ENCODE measurements around the gene WDR74. TPM values are rescaled to one million over a fixed set of nuclear protein-coding genes. Genes with fewer than 3 reads are reported as not detected.
A peak's percentile ranks its signal among the peaks of the same experiment; 100 is the strongest.

WDR74 gene
- total RNA-seq, 1 experiment from 2014 or later = 110 TPM

DNA sequence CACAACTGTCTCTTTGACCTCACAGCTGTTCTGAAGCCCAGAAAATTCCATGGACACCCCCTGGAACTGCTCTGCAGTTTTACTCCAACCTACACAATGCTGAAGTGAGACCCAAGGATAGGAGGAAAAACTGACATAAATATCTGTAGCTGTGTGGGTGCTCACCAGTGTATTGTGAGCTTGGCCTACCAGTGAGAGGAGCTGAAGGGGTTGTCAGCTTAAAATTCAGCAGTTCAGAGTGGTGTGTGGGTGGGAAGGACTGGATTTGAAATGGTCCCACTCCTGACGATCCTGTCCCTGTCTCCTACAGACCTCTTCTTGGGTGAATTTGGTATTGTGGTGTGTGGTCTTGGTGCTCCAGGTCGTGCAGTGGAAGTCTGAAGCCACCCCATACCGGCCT lies 49.8 kb downstream of the WDR74 start:
- Mint-ChIP-seq H3K4me3 (peak overlapping the region; percentile 91), H3K4me1 (peaks cover 37% of the 10 kb centered on the region), H3K9me3 (no peaks in the 10 kb centered on the region), H3K27me3 (ENCODE audit: low read depth) (no peaks in the 10 kb centered on the region; the same call in 1 of the 2 replicates), H3K27ac (peak overlapping the region; percentile 94), H3K36me3 (peaks cover 34% of the 10 kb centered on the region)
- TF ChIP-seq NR1H2 (CRISPR knock-in tag; IDR thresholded peaks at IDR 0.05) (no peak), TEAD4 (CRISPR knock-in tag; IDR thresholded peaks at IDR 0.05) (no peak), MXD4 (CRISPR knock-in tag; IDR thresholded peaks at IDR 0.05; ENCODE audit: borderline replicate concordance) (no peak), OVOL2 (CRISPR knock-in tag; IDR thresholded peaks at IDR 0.05; ENCODE audit: borderline replicate concordance) (no peak), ZNF263 (CRISPR knock-in tag; IDR thresholded peaks at IDR 0.05; ENCODE audit: low read depth) (no peak), SP1 (CRISPR knock-in tag; conservative IDR thresholded peaks at IDR 0.05) (no peak), ZNF396 (CRISPR knock-in tag; IDR thresholded peaks at IDR 0.05; ENCODE audit: borderline replicate concordance) (no peak), JUN (CRISPR knock-in tag; IDR thresholded peaks at IDR 0.05) (no peak), ATF1 (CRISPR knock-in tag; IDR thresholded peaks at IDR 0.05) (no peak)
- TF ChIP-seq, protein P1, sequence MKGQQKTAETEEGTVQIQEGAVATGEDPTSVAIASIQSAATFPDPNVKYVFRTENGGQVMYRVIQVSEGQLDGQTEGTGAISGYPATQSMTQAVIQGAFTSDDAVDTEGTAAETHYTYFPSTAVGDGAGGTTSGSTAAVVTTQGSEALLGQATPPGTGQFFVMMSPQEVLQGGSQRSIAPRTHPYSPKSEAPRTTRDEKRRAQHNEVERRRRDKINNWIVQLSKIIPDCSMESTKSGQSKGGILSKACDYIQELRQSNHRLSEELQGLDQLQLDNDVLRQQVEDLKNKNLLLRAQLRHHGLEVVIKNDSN (CRISPR knock-in tag; IDR thresholded peaks at IDR 0.05) = no peak
- TF ChIP-seq, protein P2, sequence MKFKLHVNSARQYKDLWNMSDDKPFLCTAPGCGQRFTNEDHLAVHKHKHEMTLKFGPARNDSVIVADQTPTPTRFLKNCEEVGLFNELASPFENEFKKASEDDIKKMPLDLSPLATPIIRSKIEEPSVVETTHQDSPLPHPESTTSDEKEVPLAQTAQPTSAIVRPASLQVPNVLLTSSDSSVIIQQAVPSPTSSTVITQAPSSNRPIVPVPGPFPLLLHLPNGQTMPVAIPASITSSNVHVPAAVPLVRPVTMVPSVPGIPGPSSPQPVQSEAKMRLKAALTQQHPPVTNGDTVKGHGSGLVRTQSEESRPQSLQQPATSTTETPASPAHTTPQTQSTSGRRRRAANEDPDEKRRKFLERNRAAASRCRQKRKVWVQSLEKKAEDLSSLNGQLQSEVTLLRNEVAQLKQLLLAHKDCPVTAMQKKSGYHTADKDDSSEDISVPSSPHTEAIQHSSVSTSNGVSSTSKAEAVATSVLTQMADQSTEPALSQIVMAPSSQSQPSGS (CRISPR knock-in tag; IDR thresholded peaks at IDR 0.05; ENCODE audit: borderline replicate concordance, low read depth) = no peak
- TF ChIP-seq, protein P3, sequence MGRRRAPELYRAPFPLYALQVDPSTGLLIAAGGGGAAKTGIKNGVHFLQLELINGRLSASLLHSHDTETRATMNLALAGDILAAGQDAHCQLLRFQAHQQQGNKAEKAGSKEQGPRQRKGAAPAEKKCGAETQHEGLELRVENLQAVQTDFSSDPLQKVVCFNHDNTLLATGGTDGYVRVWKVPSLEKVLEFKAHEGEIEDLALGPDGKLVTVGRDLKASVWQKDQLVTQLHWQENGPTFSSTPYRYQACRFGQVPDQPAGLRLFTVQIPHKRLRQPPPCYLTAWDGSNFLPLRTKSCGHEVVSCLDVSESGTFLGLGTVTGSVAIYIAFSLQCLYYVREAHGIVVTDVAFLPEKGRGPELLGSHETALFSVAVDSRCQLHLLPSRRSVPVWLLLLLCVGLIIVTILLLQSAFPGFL (CRISPR knock-in tag; IDR thresholded peaks at IDR 0.05; ENCODE audit: borderline replicate concordance) = no peak
- TF ChIP-seq, protein P4, sequence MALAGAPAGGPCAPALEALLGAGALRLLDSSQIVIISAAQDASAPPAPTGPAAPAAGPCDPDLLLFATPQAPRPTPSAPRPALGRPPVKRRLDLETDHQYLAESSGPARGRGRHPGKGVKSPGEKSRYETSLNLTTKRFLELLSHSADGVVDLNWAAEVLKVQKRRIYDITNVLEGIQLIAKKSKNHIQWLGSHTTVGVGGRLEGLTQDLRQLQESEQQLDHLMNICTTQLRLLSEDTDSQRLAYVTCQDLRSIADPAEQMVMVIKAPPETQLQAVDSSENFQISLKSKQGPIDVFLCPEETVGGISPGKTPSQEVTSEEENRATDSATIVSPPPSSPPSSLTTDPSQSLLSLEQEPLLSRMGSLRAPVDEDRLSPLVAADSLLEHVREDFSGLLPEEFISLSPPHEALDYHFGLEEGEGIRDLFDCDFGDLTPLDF (CRISPR knock-in tag; IDR thresholded peaks at IDR 0.05) = no peak
- TF ChIP-seq, protein P5, sequence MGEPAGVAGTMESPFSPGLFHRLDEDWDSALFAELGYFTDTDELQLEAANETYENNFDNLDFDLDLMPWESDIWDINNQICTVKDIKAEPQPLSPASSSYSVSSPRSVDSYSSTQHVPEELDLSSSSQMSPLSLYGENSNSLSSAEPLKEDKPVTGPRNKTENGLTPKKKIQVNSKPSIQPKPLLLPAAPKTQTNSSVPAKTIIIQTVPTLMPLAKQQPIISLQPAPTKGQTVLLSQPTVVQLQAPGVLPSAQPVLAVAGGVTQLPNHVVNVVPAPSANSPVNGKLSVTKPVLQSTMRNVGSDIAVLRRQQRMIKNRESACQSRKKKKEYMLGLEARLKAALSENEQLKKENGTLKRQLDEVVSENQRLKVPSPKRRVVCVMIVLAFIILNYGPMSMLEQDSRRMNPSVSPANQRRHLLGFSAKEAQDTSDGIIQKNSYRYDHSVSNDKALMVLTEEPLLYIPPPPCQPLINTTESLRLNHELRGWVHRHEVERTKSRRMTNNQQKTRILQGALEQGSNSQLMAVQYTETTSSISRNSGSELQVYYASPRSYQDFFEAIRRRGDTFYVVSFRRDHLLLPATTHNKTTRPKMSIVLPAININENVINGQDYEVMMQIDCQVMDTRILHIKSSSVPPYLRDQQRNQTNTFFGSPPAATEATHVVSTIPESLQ (CRISPR knock-in tag; IDR thresholded peaks at IDR 0.05) = no peak
- TF ChIP-seq, protein P6, sequence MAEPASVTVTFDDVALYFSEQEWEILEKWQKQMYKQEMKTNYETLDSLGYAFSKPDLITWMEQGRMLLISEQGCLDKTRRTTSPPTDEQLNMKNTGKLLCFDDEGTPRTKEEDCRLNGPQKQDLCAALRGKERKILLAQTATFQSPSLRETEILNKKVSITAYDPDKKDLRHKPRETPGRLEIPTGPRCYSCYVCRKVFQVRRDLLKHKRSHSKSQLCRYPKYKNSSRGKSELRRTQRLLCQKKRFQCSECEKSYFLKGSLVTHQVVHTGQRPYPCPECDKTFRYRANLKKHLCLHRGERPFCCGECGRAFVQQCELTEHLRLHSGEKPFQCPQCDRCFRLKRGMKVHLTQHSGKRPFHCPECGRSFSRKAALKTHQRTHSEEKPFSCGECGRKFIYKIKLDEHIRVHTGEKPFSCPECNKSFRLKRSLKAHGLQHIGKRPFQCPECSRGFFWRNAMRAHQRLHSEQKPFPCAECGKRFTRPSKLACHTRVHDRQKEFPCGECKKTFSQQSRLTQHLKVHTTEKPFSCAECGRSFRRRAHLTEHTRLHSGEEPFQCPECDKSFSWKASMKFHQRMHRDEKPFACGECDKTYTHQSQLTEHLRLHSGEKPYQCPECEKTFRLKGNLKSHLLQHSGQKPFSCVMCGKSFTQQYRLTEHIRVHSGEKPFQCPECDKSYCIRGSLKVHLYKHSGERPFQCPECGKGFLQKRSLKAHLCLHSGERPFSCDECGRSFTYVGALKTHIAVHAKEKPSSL (CRISPR knock-in tag; conservative IDR thresholded peaks at IDR 0.05) = no peak
- TF ChIP-seq, protein P7, sequence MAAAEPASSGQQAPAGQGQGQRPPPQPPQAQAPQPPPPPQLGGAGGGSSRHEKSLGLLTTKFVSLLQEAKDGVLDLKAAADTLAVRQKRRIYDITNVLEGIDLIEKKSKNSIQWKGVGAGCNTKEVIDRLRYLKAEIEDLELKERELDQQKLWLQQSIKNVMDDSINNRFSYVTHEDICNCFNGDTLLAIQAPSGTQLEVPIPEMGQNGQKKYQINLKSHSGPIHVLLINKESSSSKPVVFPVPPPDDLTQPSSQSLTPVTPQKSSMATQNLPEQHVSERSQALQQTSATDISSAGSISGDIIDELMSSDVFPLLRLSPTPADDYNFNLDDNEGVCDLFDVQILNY (CRISPR knock-in tag; IDR thresholded peaks at IDR 0.05) = no peak
- DNase-seq (ENCODE audit: low spot score) (no peak), ATAC-seq (no peak)
- ChIA-PET CTCF (interaction anchor here (0.6 to 4.6 kb wide), 6 partner anchors 20 to 231 kb away, joined by 3 to 44 read pairs (median 4); partner anchors contain the start of genes HNRNPUL2, STX5, TEX54 and TTC9C), POLR2A (interaction anchor here (1.0 to 1.4 kb wide), 3 partner anchors 52 to 82 kb away, joined by 3 to 5 read pairs (median 4); partner anchors contain the start of gene GNG3)

All from WTC11 (cell line).